H1 (cell line): ENCODE data around the gene BTBD8. TPM values are rescaled to one million over a fixed set of nuclear protein-coding genes. Genes with fewer than 3 reads are reported as not detected.

ENCODE experiments used
- CEBPB ChIP-seq: IDR thresholded peaks from 2 replicates; pipeline ENCODE4 v1.6.1; 2012; ENCODE audit warnings: low read depth, low read length
- SAP30 ChIP-seq: fragments of 300-600 bp; sonication (generic); IDR thresholded peaks from 2 replicates; pipeline ENCODE4 v1.7.1; 2012; ENCODE audit warnings: low read length, moderate library complexity, mild to moderate bottlenecking, inconsistent platforms; ENCODE audit not compliant: insufficient read depth, insufficient replicate concordance
- polyA plus RNA-seq, 7 experiments: library from polyadenylated mRNA; depleted of rRNA in 3 of 7; stranded (reverse) in 5 of 7; unstranded in 2 of 7; fragments of >200 nt in 5 of 7; fragments of 200-250 nt in 2 of 7; gene quantifications; 1 replicate in 5 of 7; 2 replicates in 1 of 7; 4 replicates in 1 of 7; pipeline versions ENCODE4 v1.2.1 to v1.2.3, GENCODE V29; 2011 to 2013; ENCODE audit warnings: missing spikeins in 2 of 7, mixed read lengths in 2 of 7
- total RNA-seq: library from RNA; stranded (reverse); fragmentation: NEBNext Ultra II Directional; extraction: Animal tissue kit (Norgen Biotek cat#: 25700); gene quantifications from 2 replicates; pipeline ENCODE4 v1.2.1, GENCODE V29; 2021

Gene BTBD8
- total and polyA plus RNA-seq, 2 of the 8 experiments (the other 6 are each of a cell fraction or from before 2014, with no cell fraction given) = 0.44 to 2.5 TPM

GRCh38 chr1:92123868-92124267, 43.7 kb downstream of the BTBD8 start (continued):
- TF ChIP-seq CEBPB (no peak), SAP30 (no peak)
